AG04449 (cell line): Measurements from ENCODE around the gene ADAM23.

ENCODE experiments used
- CTCF ChIA-PET: fragments of 350-600 bp; formaldehyde crosslinking; extraction: SDS; loops from one replicate; lab custom pipeline; 2021; ENCODE audit warnings: antibody characterized with exemption; lab: Yijun Ruan, JAX
- POLR2A ChIA-PET: fragments of 400-600, 350-600 bp; formaldehyde crosslinking; extraction: SDS; loops from one replicate; lab custom pipeline; 2020; ENCODE audit warnings: antibody characterized with exemption, inconsistent platforms; lab: Yijun Ruan, JAX
- DNase-seq: peaks from one replicate; pipeline ENCODE4 v3.0.0-alpha.2; 2010; ENCODE audit warnings: low read depth, low spot score
- H3K4me3 ChIP-seq: 2 replicates; pipeline ENCODE4 v1.5.1; 2011; ENCODE audit warnings: low read depth, mild to moderate bottlenecking, control low read depth, low read length
- TF ChIP-seq, protein P1 (sequence below): IDR thresholded peaks from one replicate; pipeline ENCODE4 v1.5.1; 2011; ENCODE audit warnings: mild to moderate bottlenecking, moderate library complexity, low read length, control low read depth, inconsistent platforms; ENCODE audit not compliant: insufficient read depth; ENCODE audit errors: missing control alignments

Gene ADAM23

DNA sequence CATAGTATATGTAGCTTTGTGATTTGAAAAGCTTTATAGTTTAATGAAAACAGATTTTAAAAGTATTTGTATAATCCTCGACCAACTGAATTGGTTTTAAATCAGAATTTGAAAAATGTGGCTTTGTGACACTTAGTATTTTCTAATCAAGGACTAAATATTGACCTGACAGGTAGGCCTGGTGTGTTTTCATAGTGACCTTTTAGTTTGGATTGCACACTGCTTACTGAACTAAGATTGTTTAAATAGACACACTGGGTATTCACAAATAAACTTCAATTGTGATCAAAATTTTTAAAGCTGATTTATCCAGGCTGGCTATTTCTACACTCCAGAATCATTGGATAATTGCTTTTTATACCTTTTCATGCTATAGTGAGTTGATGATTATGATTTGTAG lies 167.1 kb downstream of the ADAM23 start:
- ChIA-PET POLR2A (no interaction called here), CTCF (no interaction called here)
- no peak overlapping the region for H3K4me3 ChIP-seq
- no peak for DNase-seq
- TF ChIP-seq, protein P1, sequence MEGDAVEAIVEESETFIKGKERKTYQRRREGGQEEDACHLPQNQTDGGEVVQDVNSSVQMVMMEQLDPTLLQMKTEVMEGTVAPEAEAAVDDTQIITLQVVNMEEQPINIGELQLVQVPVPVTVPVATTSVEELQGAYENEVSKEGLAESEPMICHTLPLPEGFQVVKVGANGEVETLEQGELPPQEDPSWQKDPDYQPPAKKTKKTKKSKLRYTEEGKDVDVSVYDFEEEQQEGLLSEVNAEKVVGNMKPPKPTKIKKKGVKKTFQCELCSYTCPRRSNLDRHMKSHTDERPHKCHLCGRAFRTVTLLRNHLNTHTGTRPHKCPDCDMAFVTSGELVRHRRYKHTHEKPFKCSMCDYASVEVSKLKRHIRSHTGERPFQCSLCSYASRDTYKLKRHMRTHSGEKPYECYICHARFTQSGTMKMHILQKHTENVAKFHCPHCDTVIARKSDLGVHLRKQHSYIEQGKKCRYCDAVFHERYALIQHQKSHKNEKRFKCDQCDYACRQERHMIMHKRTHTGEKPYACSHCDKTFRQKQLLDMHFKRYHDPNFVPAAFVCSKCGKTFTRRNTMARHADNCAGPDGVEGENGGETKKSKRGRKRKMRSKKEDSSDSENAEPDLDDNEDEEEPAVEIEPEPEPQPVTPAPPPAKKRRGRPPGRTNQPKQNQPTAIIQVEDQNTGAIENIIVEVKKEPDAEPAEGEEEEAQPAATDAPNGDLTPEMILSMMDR: no peak

DNA sequence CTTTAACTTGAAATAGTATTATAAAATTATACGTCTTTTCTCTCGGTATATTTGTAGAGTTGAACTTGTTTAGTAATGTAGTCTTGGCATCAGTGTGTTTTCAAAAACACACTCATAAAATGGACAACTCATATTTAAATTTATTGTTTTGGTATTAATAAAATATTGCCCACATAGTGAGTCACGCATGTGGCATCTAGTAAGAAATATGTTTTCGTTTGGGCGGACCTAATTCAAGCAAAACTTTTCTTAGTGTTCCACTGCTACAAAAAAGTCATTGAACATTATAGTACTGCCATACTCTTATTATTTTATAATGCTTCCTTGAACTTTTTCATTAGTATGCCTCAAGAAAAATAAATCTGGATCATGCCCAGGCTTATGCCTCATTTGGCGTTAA lies 167.9 kb downstream of the ADAM23 start:
- TF ChIP-seq, protein P1: no peak
- ChIA-PET CTCF (interaction anchor here (0.9 kb wide), 1 partner anchor 19 kb away, joined by 3 read pairs; no protein-coding TSS in a partner anchor), POLR2A (no interaction called here)

DNA sequence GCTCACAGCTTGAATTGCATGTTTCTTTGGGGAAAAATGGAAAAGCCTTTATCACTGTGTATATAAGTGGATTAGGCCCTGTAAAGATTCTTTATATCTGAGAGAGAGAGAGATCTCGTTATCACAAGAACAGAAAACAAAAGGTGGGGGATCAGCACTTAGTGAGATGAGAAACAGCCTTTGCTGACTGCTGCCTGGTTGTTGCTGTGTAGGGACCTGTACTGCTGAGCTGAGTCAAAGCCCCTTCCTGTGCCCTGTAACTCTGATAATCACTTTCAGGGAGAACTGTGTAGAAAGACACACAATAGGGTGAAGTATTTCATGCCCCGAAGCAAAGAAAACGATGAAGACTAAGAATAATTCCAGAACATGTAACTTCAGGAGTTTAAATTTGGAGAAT lies 168.4 kb downstream of the ADAM23 start:
- no peak overlapping the region for H3K4me3 ChIP-seq
- ChIA-PET CTCF (interaction anchor here (0.9 kb wide), 1 partner anchor 20 kb away, joined by 3 read pairs; no protein-coding TSS in a partner anchor), POLR2A (no interaction called here)
- DNase-seq: no peak
- TF ChIP-seq, protein P1: no peak

More for the DNA sequence above, 167.9 kb downstream of the ADAM23 start:
- DNase-seq: no peak
- no peak overlapping the region for H3K4me3 ChIP-seq

DNA sequence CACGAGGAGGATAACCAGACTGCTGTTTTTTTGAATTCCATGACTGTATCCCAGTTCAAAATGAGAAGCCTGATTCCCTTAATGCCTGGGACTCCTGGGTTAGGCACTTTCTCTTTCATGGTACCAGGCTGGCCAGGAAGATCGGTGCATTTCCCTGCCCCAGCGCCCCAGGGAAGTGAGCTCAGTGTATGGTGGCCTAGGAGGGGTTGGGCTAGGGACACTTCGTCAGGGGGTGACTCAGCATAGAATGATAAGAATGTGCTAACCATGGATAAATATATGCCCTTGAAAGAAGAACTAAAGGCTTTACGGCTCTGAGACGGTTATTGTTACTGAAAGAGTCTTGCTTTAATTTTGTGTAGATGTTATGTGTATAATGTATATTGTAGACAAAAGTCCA lies 171.5 kb downstream of the ADAM23 start:
- H3K4me3 ChIP-seq: no peak overlapping the region
- no peak for DNase-seq
- TF ChIP-seq, protein P1: no peak
- POLR2A ChIA-PET: no interaction called here
- CTCF ChIA-PET: no interaction called here

DNA sequence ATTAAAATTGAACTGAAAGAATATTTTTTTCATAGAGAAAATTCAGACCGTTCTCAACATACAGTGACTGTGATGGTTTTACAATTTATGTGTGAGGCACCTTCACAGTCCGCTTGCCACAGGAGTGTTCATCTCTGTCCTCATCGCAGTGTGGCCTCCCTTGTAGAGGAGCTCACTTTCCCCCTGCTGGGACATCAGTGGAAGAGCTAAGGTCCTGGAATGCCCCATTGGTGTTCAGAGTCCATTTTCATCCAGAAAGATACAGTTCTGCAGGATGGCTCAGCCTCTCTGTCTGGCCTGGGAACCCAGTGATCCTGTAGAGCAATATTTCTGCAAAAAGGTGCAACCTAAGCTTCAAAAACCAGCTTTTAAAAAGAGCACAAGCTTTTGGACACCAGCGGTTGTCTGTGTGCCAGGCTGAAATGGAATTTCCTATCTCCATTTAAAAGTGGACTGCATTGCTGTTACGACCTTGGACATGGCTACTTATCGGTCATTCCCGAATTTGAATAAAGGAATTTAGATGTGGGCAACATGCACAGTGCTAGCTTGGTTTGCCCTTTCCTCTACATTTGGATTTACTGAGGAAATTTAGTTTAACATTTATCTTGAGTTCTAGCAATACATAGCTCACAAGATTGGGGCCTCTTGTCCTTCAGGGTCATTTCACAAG lies 172.2 kb downstream of the ADAM23 start:
- POLR2A ChIA-PET: no interaction called here
- TF ChIP-seq, protein P1: no peak
- no peak overlapping the region for H3K4me3 ChIP-seq
- no peak for DNase-seq
- CTCF ChIA-PET: no interaction called here

DNA sequence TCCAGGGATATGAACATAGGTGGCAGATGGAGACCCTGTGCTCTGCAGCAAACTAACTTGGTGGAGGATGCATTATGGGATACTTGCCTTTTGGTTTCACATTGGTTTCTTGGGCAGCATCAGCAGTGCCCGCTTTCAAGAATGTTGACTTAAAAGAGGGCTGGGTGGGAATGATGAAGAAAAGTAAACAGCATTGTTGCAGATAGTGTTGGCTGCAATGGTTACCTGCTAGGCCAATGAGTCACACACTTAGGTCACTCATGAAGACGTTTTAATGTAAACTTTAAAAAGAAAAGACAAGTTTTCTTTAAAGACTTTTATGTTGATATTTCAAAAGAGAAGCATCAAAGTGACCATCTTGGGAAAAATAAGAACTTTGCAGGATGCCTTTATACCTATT lies 172.8 kb downstream of the ADAM23 start:
- POLR2A ChIA-PET: no interaction called here

More for the DNA sequence above, 172.8 kb downstream of the ADAM23 start:
- no peak for DNase-seq
- H3K4me3 ChIP-seq: no peak overlapping the region
- CTCF ChIA-PET: no interaction called here
- TF ChIP-seq, protein P1: no peak
